Endodermal cell (in vitro differentiated cells): Measurements from ENCODE around the gene PRR7. TPM values are rescaled to one million over a fixed set of nuclear protein-coding genes. Genes with fewer than 3 reads are reported as not detected.
A peak's percentile ranks its signal among the peaks of the same experiment; 100 is the strongest.

Source experiments
- DNase-seq: peaks from one replicate; pipeline ENCODE4 v3.0.0-alpha.2; 2017
- H3K27ac ChIP-seq: 2 replicates; pipeline ENCODE4 v1.5.1; 2013; ENCODE audit warnings: mild to moderate bottlenecking, low read depth, low read length, moderate library complexity
- H3K27me3 ChIP-seq: 2 replicates; pipeline ENCODE4 v1.6.1; 2013; ENCODE audit warnings: mild to moderate bottlenecking, low read length, moderate library complexity; ENCODE audit not compliant: insufficient read depth, control insufficient read depth, poor library complexity, severe bottlenecking
- H3K36me3 ChIP-seq: 2 replicates; pipeline ENCODE4 v1.7.0; 2013; ENCODE audit warnings: mild to moderate bottlenecking, low read length, moderate library complexity; ENCODE audit not compliant: control insufficient read depth, insufficient read depth
- H3K4me1 ChIP-seq: one replicate; pipeline ENCODE4 v1.7.0; 2013; ENCODE audit warnings: low read length; ENCODE audit not compliant: control insufficient read depth, insufficient read depth
- H3K4me3 ChIP-seq: 2 replicates; pipeline ENCODE4 v1.5.1; 2013; ENCODE audit warnings: mild to moderate bottlenecking, low read length, moderate library complexity
- H3K9ac ChIP-seq: 2 replicates; pipeline ENCODE4 v1.6.1; 2013; ENCODE audit warnings: mild to moderate bottlenecking, low read length, moderate library complexity; ENCODE audit not compliant: poor library complexity, severe bottlenecking; ENCODE audit errors: extremely low read depth
- H3K9me3 ChIP-seq: 2 replicates; pipeline ENCODE4 v1.6.1; 2013; ENCODE audit warnings: mild to moderate bottlenecking, low read length, moderate library complexity; ENCODE audit not compliant: control insufficient read depth
- H3K27ac Mint-ChIP-seq: 2 replicates; pipeline ENCODE4 v1.8.0; 2020; ENCODE audit warnings: mixed read lengths
- H3K27me3 Mint-ChIP-seq: 2 replicates; pipeline ENCODE4 v1.8.0; 2021; ENCODE audit warnings: mild to moderate bottlenecking, mixed read lengths; ENCODE audit not compliant: insufficient read depth
- H3K36me3 Mint-ChIP-seq: 2 replicates; pipeline ENCODE4 v1.8.0; 2020; ENCODE audit warnings: low read depth, mixed read lengths
- H3K4me1 Mint-ChIP-seq: 2 replicates; pipeline ENCODE4 v1.8.0; 2020; ENCODE audit warnings: mixed read lengths
- H3K4me3 Mint-ChIP-seq: 2 replicates; pipeline ENCODE4 v1.8.0; 2020; ENCODE audit warnings: mild to moderate bottlenecking, moderate library complexity, mixed read lengths
- H3K9me3 Mint-ChIP-seq: 2 replicates; pipeline ENCODE4 v1.8.0; 2020; ENCODE audit warnings: mild to moderate bottlenecking, mixed read lengths
- whole genome bisulfite sequencing, 2 experiments: methylation state at CpG; one replicate each; pipeline versions ENCODE4 v1.1.5 to v1.1.7; 2013; ENCODE audit warnings: missing lambda C conversion rate in 2 of 2, mixed read lengths in 1 of 2; ENCODE audit not compliant: insufficient coverage in 1 of 2, insufficient read length in 1 of 2; 5-methylcytosine and 5-hydroxymethylcytosine counted together
- total RNA-seq, 2 donors: library from RNA; stranded (reverse); fragmentation: NEBNext Ultra II Directional in 1 of 2; extraction: Animal tissue kit (Norgen Biotek cat#: 25700) in 1 of 2; gene quantifications; 2 replicates in 1 of 2; 3 replicates in 1 of 2; pipeline ENCODE4 v1.2.1, GENCODE V29; 2021
- TF ChIP-seq, protein P1 (sequence below): fragments of 200-600 bp; sonication (generic); conservative IDR thresholded peaks from 2 replicates; pipeline ENCODE4 v1.5.0; 2021; ENCODE audit warnings: antibody characterized with exemption, mild to moderate bottlenecking

PRR7 gene
- total RNA-seq, 2 donors from 2014 or later = 4.7 to 8.0 TPM

DNA sequence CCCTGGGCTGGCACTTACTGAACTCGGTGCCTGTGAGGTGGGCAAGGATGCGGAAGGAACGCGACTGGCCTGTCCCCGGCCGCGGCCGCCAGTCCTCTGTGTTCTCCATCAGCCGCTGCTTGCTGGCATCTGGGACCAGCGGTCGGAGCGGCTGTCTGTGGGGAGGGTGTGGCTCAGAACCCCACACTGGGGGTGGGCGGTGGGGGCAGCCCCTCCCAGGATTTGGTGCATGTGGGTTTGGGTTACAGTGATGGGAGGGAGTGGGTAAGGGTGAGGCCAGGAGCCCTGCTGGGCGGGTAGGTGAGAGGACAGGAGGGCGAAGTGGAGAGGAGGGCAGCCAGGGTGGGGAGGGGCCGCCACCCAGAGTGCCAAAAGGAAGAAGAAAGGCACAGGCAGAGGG, 44.4 kb downstream of the PRR7 start:
- no peaks in the 10 kb centered on the region for H3K27me3 ChIP-seq
- Mint-ChIP-seq H3K36me3 (peaks cover 62% of the 10 kb centered on the region), H3K9me3 (no peaks in the 10 kb centered on the region), H3K27ac (peak overlapping the region; percentile 82), H3K4me3 (peak overlapping the region; percentile 22), H3K4me1 (peaks cover 14% of the 10 kb centered on the region), H3K27me3 (no peaks in the 10 kb centered on the region)
- peaks cover 17% of the 10 kb centered on the region for H3K4me1 ChIP-seq
- WGBS, 2 experiments = 95% methylated on average over 16 of the region's 16 CpGs; no CpG with 5 or more reads in 1 of the 2 experiments
- TF ChIP-seq, protein P1, sequence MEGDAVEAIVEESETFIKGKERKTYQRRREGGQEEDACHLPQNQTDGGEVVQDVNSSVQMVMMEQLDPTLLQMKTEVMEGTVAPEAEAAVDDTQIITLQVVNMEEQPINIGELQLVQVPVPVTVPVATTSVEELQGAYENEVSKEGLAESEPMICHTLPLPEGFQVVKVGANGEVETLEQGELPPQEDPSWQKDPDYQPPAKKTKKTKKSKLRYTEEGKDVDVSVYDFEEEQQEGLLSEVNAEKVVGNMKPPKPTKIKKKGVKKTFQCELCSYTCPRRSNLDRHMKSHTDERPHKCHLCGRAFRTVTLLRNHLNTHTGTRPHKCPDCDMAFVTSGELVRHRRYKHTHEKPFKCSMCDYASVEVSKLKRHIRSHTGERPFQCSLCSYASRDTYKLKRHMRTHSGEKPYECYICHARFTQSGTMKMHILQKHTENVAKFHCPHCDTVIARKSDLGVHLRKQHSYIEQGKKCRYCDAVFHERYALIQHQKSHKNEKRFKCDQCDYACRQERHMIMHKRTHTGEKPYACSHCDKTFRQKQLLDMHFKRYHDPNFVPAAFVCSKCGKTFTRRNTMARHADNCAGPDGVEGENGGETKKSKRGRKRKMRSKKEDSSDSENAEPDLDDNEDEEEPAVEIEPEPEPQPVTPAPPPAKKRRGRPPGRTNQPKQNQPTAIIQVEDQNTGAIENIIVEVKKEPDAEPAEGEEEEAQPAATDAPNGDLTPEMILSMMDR = no peak
- no peak overlapping the region for H3K4me3 ChIP-seq
- H3K9ac ChIP-seq = no peak overlapping the region
- H3K27ac ChIP-seq = peak overlapping the region; percentile 77
- H3K9me3 ChIP-seq = no peaks in the 10 kb centered on the region
- H3K36me3 ChIP-seq = peaks cover 86% of the 10 kb centered on the region
- no peak for DNase-seq

GRCh38 chr5:177491429-177491945, 44.9 kb downstream of the PRR7 start:
- Histone ChIP-seq H3K4me1 (peaks cover 17% of the 10 kb centered on the region), H3K27me3 (no peaks in the 10 kb centered on the region), H3K4me3 (no peak overlapping the region), H3K27ac (peak overlapping the region; percentile 77), H3K9ac (no peak overlapping the region), H3K36me3 (peaks cover 82% of the 10 kb centered on the region), H3K9me3 (no peaks in the 10 kb centered on the region)
- DNase-seq = peak; percentile 98
- Mint-ChIP-seq H3K27ac (peak overlapping the region; percentile 82), H3K27me3 (no peaks in the 10 kb centered on the region), H3K4me3 (peak overlapping the region; percentile 22), H3K4me1 (peaks cover 17% of the 10 kb centered on the region), H3K36me3 (peaks cover 57% of the 10 kb centered on the region), H3K9me3 (no peaks in the 10 kb centered on the region)
- TF ChIP-seq, protein P1 = peak; percentile 100
- WGBS, 2 experiments = 29 to 52% methylated on average over 22 to 41 of the region's 43 CpGs

DNA sequence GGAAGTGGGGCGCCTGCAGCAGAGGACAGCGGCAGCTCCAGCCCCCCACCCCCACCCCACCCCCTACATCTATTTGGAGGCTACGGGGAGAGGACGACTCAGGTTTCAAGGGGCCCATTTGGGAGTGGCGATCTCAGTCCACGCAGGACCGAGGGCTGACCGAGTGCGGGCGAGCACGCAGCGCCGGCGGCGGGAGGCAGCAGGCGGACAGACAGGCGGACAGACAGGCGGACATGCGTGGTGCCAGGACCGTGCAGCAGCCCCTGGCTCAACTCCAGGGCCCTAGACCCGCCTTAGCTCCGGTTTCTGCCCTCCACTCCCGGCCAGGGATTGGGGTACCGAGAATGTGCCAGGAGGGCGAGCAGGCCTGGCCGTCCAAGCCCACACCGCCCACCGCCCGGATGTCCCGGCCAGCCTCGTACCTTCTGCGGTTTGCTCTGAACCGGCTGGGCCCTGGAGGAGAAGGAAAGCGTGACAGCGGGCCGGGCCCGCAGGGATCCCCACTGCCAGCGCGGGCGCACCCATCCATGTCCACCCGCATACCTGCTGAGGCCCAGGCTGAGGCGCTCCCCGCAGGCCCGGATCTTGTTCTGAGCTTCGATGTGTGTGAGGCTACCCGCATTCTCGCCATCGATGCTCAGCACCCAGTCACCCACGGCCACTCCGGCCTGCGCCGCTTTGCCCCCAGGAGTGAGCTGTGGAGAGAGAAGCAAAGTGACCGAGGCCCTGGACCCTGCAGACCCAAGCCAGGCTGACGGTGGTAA, 45.6 kb downstream of the PRR7 start:
- H3K27me3 ChIP-seq = no peaks in the 10 kb centered on the region
- H3K36me3 ChIP-seq = peaks cover 78% of the 10 kb centered on the region
- Mint-ChIP-seq H3K4me3 (no peak overlapping the region), H3K4me1 (peaks cover 17% of the 10 kb centered on the region), H3K9me3 (no peaks in the 10 kb centered on the region), H3K27me3 (no peaks in the 10 kb centered on the region), H3K36me3 (peaks cover 54% of the 10 kb centered on the region), H3K27ac (peak overlapping the region; percentile 16)
- no peak for DNase-seq
- no peaks in the 10 kb centered on the region for H3K9me3 ChIP-seq
- TF ChIP-seq, protein P1 = no peak
- no peak overlapping the region for H3K4me3 ChIP-seq
- no peak overlapping the region for H3K9ac ChIP-seq
- WGBS, 2 experiments = 94 to 96% methylated on average over 36 to 54 of the region's 54 CpGs
- H3K27ac ChIP-seq = no peak overlapping the region
- peaks cover 17% of the 10 kb centered on the region for H3K4me1 ChIP-seq
